MM.1S (cell line): Measurements from ENCODE around the gene AUTS2.

ENCODE experiments used
- DNase-seq: peaks from one replicate; pipeline ENCODE4 v3.0.0-alpha.2; 2015
- H2AFZ ChIP-seq: fragments of 300-600 bp; sonication (generic); 2 replicates; pipeline ENCODE4 v1.6.0; 2016; ENCODE audit warnings: antibody characterized with exemption, low read length
- H3F3A ChIP-seq: fragments of 300-600 bp; sonication (generic); 2 replicates; pipeline ENCODE4 v1.6.1; 2016; ENCODE audit warnings: mild to moderate bottlenecking, antibody characterized with exemption, low read length, moderate library complexity, mixed read lengths; ENCODE audit not compliant: insufficient read depth
- H3K27ac ChIP-seq: fragments of 300-600 bp; sonication (generic); 2 replicates; pipeline ENCODE4 v1.5.1; 2016; ENCODE audit warnings: mild to moderate bottlenecking, low read length
- H3K27me3 ChIP-seq: fragments of 300-600 bp; sonication (generic); replicated peaks from 2 replicates; pipeline ENCODE4 v1.6.0; 2016; ENCODE audit warnings: low read length; ENCODE audit not compliant: insufficient read depth
- H3K36me3 ChIP-seq: fragments of 300-600 bp; sonication (generic); replicated peaks from 2 replicates; pipeline ENCODE4 v1.6.1; 2016; ENCODE audit warnings: mild to moderate bottlenecking, low read length, mixed read lengths; ENCODE audit not compliant: insufficient read depth
- H3K4me1 ChIP-seq: fragments of 300-600 bp; sonication (generic); 2 replicates; pipeline ENCODE4 v1.6.1; 2016; ENCODE audit warnings: low read length, mixed read lengths
- H3K4me2 ChIP-seq: fragments of 300-600 bp; sonication (generic); 2 replicates; pipeline ENCODE4 v1.6.0; 2016; ENCODE audit warnings: low read depth, low read length
- H3K4me3 ChIP-seq: fragments of 300-600 bp; sonication (generic); 2 replicates; pipeline ENCODE4 v1.5.1; 2016; ENCODE audit warnings: low read length, mixed read lengths
- H3K79me2 ChIP-seq: fragments of 300-600 bp; sonication (generic); 2 replicates; pipeline ENCODE4 v1.6.1; 2016; ENCODE audit warnings: mixed run types, low read length, mixed read lengths
- H3K9ac ChIP-seq: fragments of 300-600 bp; sonication (generic); 2 replicates; pipeline ENCODE4 v1.6.1; 2016; ENCODE audit warnings: low read length, mixed read lengths
- H3K9me2 ChIP-seq: fragments of 300-600 bp; sonication (generic); replicated peaks from 2 replicates; pipeline ENCODE4 v1.6.1; 2016; ENCODE audit warnings: mild to moderate bottlenecking, low read length, mixed read lengths; ENCODE audit not compliant: insufficient read depth
- H3K9me3 ChIP-seq: fragments of 300-600 bp; sonication (generic); replicated peaks from 2 replicates; pipeline ENCODE4 v1.6.1; 2016; ENCODE audit warnings: mild to moderate bottlenecking, low read length, mixed read lengths; ENCODE audit not compliant: insufficient read depth
- H4K20me1 ChIP-seq: fragments of 300-600 bp; sonication (generic); 2 replicates; pipeline ENCODE4 v1.6.1; 2016; ENCODE audit warnings: mild to moderate bottlenecking, low read length, moderate library complexity, mixed read lengths; ENCODE audit not compliant: insufficient read depth
- EZH2 ChIP-seq: fragments of 300-600 bp; sonication (generic); optimal IDR thresholded peaks from 2 replicates; pipeline ENCODE3; 2017; ENCODE audit warnings: low read depth, mild to moderate bottlenecking, antibody characterized with exemption, low read length, mixed read lengths
- EZH2phosphoT487 ChIP-seq: fragments of 300-600 bp; sonication (generic); IDR thresholded peaks from 2 replicates; pipeline ENCODE4 v1.6.1; 2018; ENCODE audit warnings: antibody characterized with exemption, low read length
- TF ChIP-seq, protein P1 (sequence below): fragments of 300-600 bp; sonication (generic); IDR thresholded peaks from 2 replicates; pipeline ENCODE4 v1.5.1; 2016; ENCODE audit warnings: antibody characterized with exemption, low read length, mixed read lengths

Gene AUTS2

DNA sequence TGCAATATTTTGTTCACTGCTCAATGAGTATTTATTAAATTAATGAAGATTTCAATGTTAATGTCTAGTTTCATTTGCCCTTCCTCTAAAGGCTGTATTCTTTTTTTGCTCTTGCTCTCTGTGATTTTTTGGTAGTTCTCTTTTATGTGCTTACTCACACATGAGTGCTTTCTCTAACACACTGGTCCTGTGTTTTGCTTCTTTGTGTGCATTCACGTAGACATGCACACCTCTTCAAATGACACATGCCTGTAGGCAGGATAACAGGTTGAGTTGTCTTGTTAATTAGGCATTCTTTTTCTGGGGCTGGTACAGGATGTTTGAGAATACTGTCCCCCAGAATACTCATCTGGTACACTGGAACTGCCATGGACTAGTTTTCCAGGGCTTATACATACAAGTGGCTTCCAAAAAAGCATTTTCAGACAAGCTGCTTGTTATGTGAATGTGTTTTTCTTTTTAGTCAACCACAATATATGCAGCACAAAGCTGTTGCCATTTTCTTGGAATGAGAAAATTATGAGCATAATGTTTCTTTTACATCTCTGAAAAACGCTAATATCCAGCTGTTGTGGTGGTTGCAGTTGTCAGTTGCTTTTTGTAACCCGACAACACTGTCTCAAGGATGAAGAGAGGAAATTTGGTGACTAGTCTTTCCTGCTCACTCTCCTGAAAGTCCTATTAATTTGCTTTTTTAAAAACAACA, 416.4 kb downstream of the AUTS2 start:
- Histone ChIP-seq H2AFZ (no peak overlapping the region), H3K9me3 (no peaks in the 10 kb centered on the region), H3K9ac (no peak overlapping the region), H3K36me3 (no peaks in the 10 kb centered on the region), H3K9me2 (no peaks in the 10 kb centered on the region), H3K4me3 (no peak overlapping the region), H3K4me2 (no peak overlapping the region), H4K20me1 (no peaks in the 10 kb centered on the region), H3K4me1 (peaks cover 5% of the 10 kb centered on the region; the same call in 1 of the 2 replicates), H3K27me3 (no peaks in the 10 kb centered on the region), H3F3A (no peaks in the 10 kb centered on the region), H3K79me2 (no peaks in the 10 kb centered on the region), H3K27ac (no peak overlapping the region)
- no peak for DNase-seq
- TF ChIP-seq EZH2phosphoT487 = no peak
- TF ChIP-seq, protein P1, sequence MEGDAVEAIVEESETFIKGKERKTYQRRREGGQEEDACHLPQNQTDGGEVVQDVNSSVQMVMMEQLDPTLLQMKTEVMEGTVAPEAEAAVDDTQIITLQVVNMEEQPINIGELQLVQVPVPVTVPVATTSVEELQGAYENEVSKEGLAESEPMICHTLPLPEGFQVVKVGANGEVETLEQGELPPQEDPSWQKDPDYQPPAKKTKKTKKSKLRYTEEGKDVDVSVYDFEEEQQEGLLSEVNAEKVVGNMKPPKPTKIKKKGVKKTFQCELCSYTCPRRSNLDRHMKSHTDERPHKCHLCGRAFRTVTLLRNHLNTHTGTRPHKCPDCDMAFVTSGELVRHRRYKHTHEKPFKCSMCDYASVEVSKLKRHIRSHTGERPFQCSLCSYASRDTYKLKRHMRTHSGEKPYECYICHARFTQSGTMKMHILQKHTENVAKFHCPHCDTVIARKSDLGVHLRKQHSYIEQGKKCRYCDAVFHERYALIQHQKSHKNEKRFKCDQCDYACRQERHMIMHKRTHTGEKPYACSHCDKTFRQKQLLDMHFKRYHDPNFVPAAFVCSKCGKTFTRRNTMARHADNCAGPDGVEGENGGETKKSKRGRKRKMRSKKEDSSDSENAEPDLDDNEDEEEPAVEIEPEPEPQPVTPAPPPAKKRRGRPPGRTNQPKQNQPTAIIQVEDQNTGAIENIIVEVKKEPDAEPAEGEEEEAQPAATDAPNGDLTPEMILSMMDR = no peak

DNA sequence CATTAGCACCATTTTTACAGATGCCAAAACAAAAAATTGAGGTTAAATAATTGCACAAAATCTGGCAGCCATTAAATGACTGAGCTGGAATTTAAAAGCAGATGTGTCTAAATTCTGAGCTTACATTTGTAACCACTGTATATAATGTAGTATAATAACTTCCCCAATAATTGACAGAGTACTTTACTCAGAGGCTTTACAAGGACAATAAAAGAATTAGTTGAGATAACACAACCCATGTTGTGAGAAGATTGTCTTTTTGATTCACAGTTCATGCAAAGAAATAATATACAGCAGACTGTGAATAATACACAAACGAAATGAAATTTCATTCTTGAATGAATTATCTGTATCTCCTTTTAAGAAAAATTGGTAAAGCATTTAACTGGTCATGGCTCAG, 417.1 kb downstream of the AUTS2 start:
- Histone ChIP-seq H2AFZ (no peak overlapping the region), H3K4me2 (no peak overlapping the region), H3K4me1 (peaks cover 5% of the 10 kb centered on the region; the same call in 1 of the 2 replicates), H3K4me3 (no peak overlapping the region), H3K9ac (no peak overlapping the region), H3K27ac (no peak overlapping the region), H3K9me3 (no peaks in the 10 kb centered on the region), H3K9me2 (no peaks in the 10 kb centered on the region), H4K20me1 (no peaks in the 10 kb centered on the region), H3F3A (no peaks in the 10 kb centered on the region), H3K79me2 (no peaks in the 10 kb centered on the region), H3K36me3 (no peaks in the 10 kb centered on the region), H3K27me3 (no peaks in the 10 kb centered on the region)
- DNase-seq = no peak
- TF ChIP-seq EZH2phosphoT487 = no peak
- TF ChIP-seq, protein P1 = no peak
- TF ChIP-seq EZH2 = no peak

DNA sequence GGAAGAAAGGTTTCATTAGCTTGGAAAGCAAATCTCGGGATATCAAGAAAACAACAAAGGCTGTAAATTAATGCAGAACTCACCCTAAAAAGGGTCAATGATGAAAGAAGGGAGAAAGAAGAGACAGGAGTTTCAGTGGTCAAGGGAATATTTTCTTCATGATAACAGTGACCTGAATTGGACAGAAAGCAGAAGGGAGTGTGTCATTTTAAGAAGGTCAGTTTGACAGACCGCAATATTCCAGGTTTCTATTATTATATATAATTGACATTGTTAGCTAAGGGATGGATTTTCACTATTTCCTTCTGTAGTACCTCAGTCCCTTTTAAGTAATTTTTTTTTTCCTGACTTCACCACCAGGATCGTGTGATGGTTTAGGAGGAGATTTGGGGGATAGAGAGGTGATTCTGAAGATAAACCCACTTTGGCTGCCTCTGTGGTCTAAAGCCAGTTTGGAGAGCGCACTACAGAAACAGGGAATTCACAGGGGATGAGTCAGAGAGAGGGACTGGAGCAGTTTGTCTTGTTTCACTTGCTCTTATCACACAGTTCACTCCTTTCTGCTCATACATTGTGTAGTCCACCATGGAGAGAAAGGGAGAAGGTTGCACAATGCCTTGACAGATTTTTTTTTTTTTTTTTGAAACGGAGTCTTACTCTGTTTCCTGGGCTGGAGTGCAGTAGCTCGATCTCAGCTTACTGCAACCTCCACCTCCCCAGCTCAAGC, 417.9 kb downstream of the AUTS2 start:
- H2AFZ ChIP-seq = no peak overlapping the region
- no peak overlapping the region for H3K9ac ChIP-seq
- H3K79me2 ChIP-seq = no peaks in the 10 kb centered on the region
- no peaks in the 10 kb centered on the region for H3K9me2 ChIP-seq
- H3K27me3 ChIP-seq = no peaks in the 10 kb centered on the region
- no peak overlapping the region for H3K27ac ChIP-seq
- DNase-seq = no peak
- H3K4me1 ChIP-seq = peaks cover 5% of the 10 kb centered on the region; the same call in 1 of the 2 replicates
- H3K9me3 ChIP-seq = no peaks in the 10 kb centered on the region
- TF ChIP-seq, protein P1 = no peak
- no peak overlapping the region for H3K4me2 ChIP-seq
- no peak overlapping the region for H3K4me3 ChIP-seq
- no peaks in the 10 kb centered on the region for H3F3A ChIP-seq
- H4K20me1 ChIP-seq = no peaks in the 10 kb centered on the region
- no peaks in the 10 kb centered on the region for H3K36me3 ChIP-seq
